OCI-LY7 (cell line): ENCODE data around the gene CCR4. TPM values are rescaled to one million over a fixed set of nuclear protein-coding genes. Genes with fewer than 3 reads are reported as not detected.

ENCODE experiments used
- BruUV-seq: library from RNA; stranded (reverse); fragments of 400-500 nt; replicated peaks from 2 replicates; lab custom pipeline; 2021; lab: Mats Ljungman, UMichigan
- CTCF ChIA-PET: fragments of 300-600 bp; sonication (Branson Sonifier 250); formaldehyde crosslinking; loops from one replicate; lab custom pipeline; 2022; ENCODE audit warnings: antibody characterized with exemption; ENCODE audit not compliant: unreplicated experiment; lab: Charles Lee
- POLR2A ChIA-PET: fragments of 300-600 bp; sonication (Branson Sonifier 250); formaldehyde crosslinking; loops from one replicate; lab custom pipeline; 2022; ENCODE audit warnings: antibody characterized with exemption; lab: Charles Lee
- DNase-seq: peaks from one replicate; pipeline ENCODE4 v3.0.0-alpha.2; 2015; ENCODE audit warnings: low spot score
- H2AFZ ChIP-seq: fragments of 200-600 bp; sonication (generic), shearing (Covaris generic); 2 replicates; pipeline ENCODE4 v1.6.1; 2014; ENCODE audit warnings: mild to moderate bottlenecking, antibody characterized with exemption, low read length, moderate library complexity
- H3K27ac ChIP-seq: fragments of 200-600 bp; sonication (generic); 2 replicates; pipeline ENCODE4 v1.5.1; 2014; ENCODE audit warnings: mixed run types, low read depth, mild to moderate bottlenecking, moderate library complexity, low read length, inconsistent platforms; ENCODE audit not compliant: poor library complexity, severe bottlenecking
- H3K36me3 ChIP-seq: fragments of 200-600 bp; sonication (generic); 2 replicates; pipeline ENCODE4 v1.6.1; 2014; ENCODE audit warnings: mild to moderate bottlenecking, antibody characterized with exemption, low read length, moderate library complexity, mixed read lengths; ENCODE audit not compliant: insufficient read depth
- H3K4me1 ChIP-seq: fragments of 200-600 bp; sonication (generic); 2 replicates; pipeline ENCODE4 v1.5.1; 2014; ENCODE audit warnings: mild to moderate bottlenecking, low read length; ENCODE audit not compliant: insufficient read depth, poor library complexity, severe bottlenecking
- H3K4me2 ChIP-seq: fragments of 200-600 bp; sonication (generic); 2 replicates; pipeline ENCODE4 v1.6.1; 2014; ENCODE audit warnings: mild to moderate bottlenecking, low read length
- H3K4me3 ChIP-seq: fragments of 200-600 bp; sonication (generic); 2 replicates; pipeline ENCODE4 v1.5.1; 2014; ENCODE audit warnings: mild to moderate bottlenecking, low read depth, low read length; ENCODE audit not compliant: poor library complexity, severe bottlenecking
- H3K79me2 ChIP-seq: fragments of 200-600 bp; sonication (generic); 2 replicates; pipeline ENCODE4 v1.6.1; 2016; ENCODE audit warnings: low read depth, mild to moderate bottlenecking, low read length, moderate library complexity, mixed read lengths; ENCODE audit not compliant: insufficient read depth
- H3K9me2 ChIP-seq: fragments of 200-600 bp; sonication (generic); 2 replicates; pipeline ENCODE4 v1.6.1; 2016; ENCODE audit warnings: mild to moderate bottlenecking, low read length, mixed read lengths; ENCODE audit not compliant: insufficient read depth
- H3K9me3 ChIP-seq: fragments of 200-600 bp; sonication (generic); 2 replicates; pipeline ENCODE4 v1.6.1; 2014; ENCODE audit warnings: mild to moderate bottlenecking, mixed run types, low read length, mixed read lengths
- H4K20me1 ChIP-seq: fragments of 200-600 bp; sonication (generic); 2 replicates; pipeline ENCODE4 v1.6.1; 2014; ENCODE audit warnings: mild to moderate bottlenecking, antibody characterized with exemption, low read length, moderate library complexity, mixed read lengths; ENCODE audit not compliant: insufficient read depth
- CTCF ChIP-seq: fragments of 200-600 bp; sonication (generic); conservative IDR thresholded peaks from 2 replicates; pipeline ENCODE4 v1.5.1; 2014; ENCODE audit warnings: mild to moderate bottlenecking, antibody characterized with exemption, low read length, moderate library complexity, mixed read lengths
- EZH2phosphoT487 ChIP-seq: fragments of 200-600 bp; sonication (generic); IDR thresholded peaks from 2 replicates; pipeline ENCODE4 v1.6.1; 2018; ENCODE audit warnings: low read depth, borderline replicate concordance, mild to moderate bottlenecking, mixed run types, antibody characterized with exemption, low read length, moderate library complexity, mixed read lengths
- intact Hi-C: fragments of 100-400 bp; cut with micrococcal nuclease; formaldehyde crosslinking; loops from one replicate; pipeline ENCODE4 v1.10.0; 2022; ENCODE audit not compliant: unreplicated experiment
- total RNA-seq, 2 experiments: library from RNA; depleted of rRNA in 1 of 2; stranded (reverse); fragments of >200 nt in 1 of 2; shearing (Covaris generic) in 1 of 2; gene quantifications; 2 replicates each; pipeline ENCODE4 v1.2.3, GENCODE V29; 2014 to 2022

Gene CCR4
- total RNA-seq, 2 experiments from 2014 or later, result not detected

- ChIA-PET CTCF (no interaction called here), POLR2A (interaction anchor here (0.6 to 0.7 kb wide), 2 partner anchors 19 to 48 kb away, joined by 3 to 6 read pairs; no protein-coding TSS in a partner anchor)
- intact Hi-C loops, result no loop called here
These were observed 44.8 kb downstream of the CCR4 start for GRCh38 chr3:32996048-32996754.

GRCh38 chr3:32996755-32997091, 45.3 kb downstream of the CCR4 start:
- Histone ChIP-seq H3K4me1 (peaks cover 6% of the 10 kb centered on the region), H3K79me2 (no peaks in the 10 kb centered on the region), H2AFZ (no peak overlapping the region), H3K27ac (no peak overlapping the region), H4K20me1 (no peaks in the 10 kb centered on the region), H3K9me3 (no peaks in the 10 kb centered on the region), H3K4me3 (no peak overlapping the region), H3K9me2 (no peaks in the 10 kb centered on the region), H3K36me3 (no peaks in the 10 kb centered on the region), H3K4me2 (no peak overlapping the region)
- ChIA-PET POLR2A (interaction anchor here (0.6 to 0.7 kb wide), 3 partner anchors 18 to 47 kb away, joined by 3 to 6 read pairs (median 4); no protein-coding TSS in a partner anchor), CTCF (no interaction called here)
- no peak for DNase-seq
- TF ChIP-seq CTCF (no peak), EZH2phosphoT487 (no peak)
- no TSS peak for BruUV-seq
- intact Hi-C loops, result no loop called here

More at GRCh38 chr3:32996048-32996754, 44.8 kb downstream of the CCR4 start:
- no peaks in the 10 kb centered on the region for H3K79me2 ChIP-seq
- no peaks in the 10 kb centered on the region for H4K20me1 ChIP-seq
- H2AFZ ChIP-seq, result no peak overlapping the region
- no peaks in the 10 kb centered on the region for H3K9me2 ChIP-seq
- no peak overlapping the region for H3K4me2 ChIP-seq
- no peak overlapping the region for H3K4me3 ChIP-seq
- TF ChIP-seq CTCF (no peak), EZH2phosphoT487 (no peak)
- no peak for DNase-seq
- no peaks in the 10 kb centered on the region for H3K9me3 ChIP-seq
- no TSS peak for BruUV-seq
- H3K27ac ChIP-seq, result no peak overlapping the region
- no peaks in the 10 kb centered on the region for H3K36me3 ChIP-seq
- peaks cover under 1% of the 10 kb centered on the region for H3K4me1 ChIP-seq

- H3K4me3 ChIP-seq, result no peak overlapping the region
- H3K4me1 ChIP-seq, result peaks cover 10% of the 10 kb centered on the region
- BruUV-seq, result no TSS peak
- TF ChIP-seq CTCF, result no peak
- TF ChIP-seq EZH2phosphoT487, result no peak
- ChIA-PET CTCF (no interaction called here), POLR2A (interaction anchor here (0.6 to 0.9 kb wide), 2 partner anchors 11 to 64 kb away, joined by 3 read pairs; no protein-coding TSS in a partner anchor)
- H2AFZ ChIP-seq, result no peak overlapping the region
- intact Hi-C loops, result no loop called here
- no peak for DNase-seq
- no peak overlapping the region for H3K4me2 ChIP-seq
- no peaks in the 10 kb centered on the region for H4K20me1 ChIP-seq
- H3K9me2 ChIP-seq, result no peaks in the 10 kb centered on the region
- no peaks in the 10 kb centered on the region for H3K36me3 ChIP-seq
- no peak overlapping the region for H3K27ac ChIP-seq
- no peaks in the 10 kb centered on the region for H3K9me3 ChIP-seq
- no peaks in the 10 kb centered on the region for H3K79me2 ChIP-seq
These were observed 47.4 kb downstream of the CCR4 start for GRCh38 chr3:32998631-32999451.
